ENCODE data around the gene ADSS2.
"Not testable (repeated sequence)": the region's sequence is repeated elsewhere in the genome, so short reads cannot be mapped to it uniquely, and the experiment has no call there.

Gene ADSS2

GRCh38 chr1:244394826-244395765 lies 56.6 kb downstream of the ADSS2 start:
- no peak for DNase-seq

GRCh38 chr1:244394346-244394745 lies 57.4 kb downstream of the ADSS2 start:
- no peak for DNase-seq

- DNase-seq = no peak
Observed at GRCh38 chr1:244393604-244394176, 58.0 kb downstream of the ADSS2 start.

- DNase-seq = no peak
Observed at GRCh38 chr1:244391761-244392160, 59.9 kb downstream of the ADSS2 start.

GRCh38 chr1:244388961-244389360 lies 62.7 kb downstream of the ADSS2 start:
- no peak for DNase-seq

- no peak for DNase-seq
Observed at GRCh38 chr1:244387415-244387814, 64.3 kb downstream of the ADSS2 start.

GRCh38 chr1:244386595-244386994 lies 65.1 kb downstream of the ADSS2 start:
- no peak for DNase-seq

GRCh38 chr1:244384066-244384465 lies 67.6 kb downstream of the ADSS2 start:
- no peak for DNase-seq

GRCh38 chr1:244383278-244383884 lies 68.3 kb downstream of the ADSS2 start:
- DNase-seq = no peak

- no peak for DNase-seq
Observed at GRCh38 chr1:244381878-244382565, 69.7 kb downstream of the ADSS2 start.

GRCh38 chr1:244376126-244376525 lies 75.6 kb downstream of the ADSS2 start:
- no peak for DNase-seq

- no peak for DNase-seq
Observed at GRCh38 chr1:244375051-244375450, 76.7 kb downstream of the ADSS2 start.

GRCh38 chr1:244374484-244374883 lies 77.2 kb downstream of the ADSS2 start:
- DNase-seq = not testable (repeated sequence)

GRCh38 chr1:244371242-244372141 lies 80.2 kb downstream of the ADSS2 start:
- DNase-seq = no peak

- no peak for DNase-seq
Observed at GRCh38 chr1:244370060-244370637, 81.6 kb downstream of the ADSS2 start.

GRCh38 chr1:244369256-244370057 lies 82.3 kb downstream of the ADSS2 start:
- DNase-seq = no peak

- no peak for DNase-seq
Observed at GRCh38 chr1:244368279-244368678, 83.4 kb downstream of the ADSS2 start.

GRCh38 chr1:244367399-244368114 lies 84.2 kb downstream of the ADSS2 start:
- no peak for DNase-seq

- no peak for DNase-seq
Observed at GRCh38 chr1:244365809-244366208, 85.9 kb downstream of the ADSS2 start.

GRCh38 chr1:244365262-244365661 lies 86.4 kb downstream of the ADSS2 start:
- not testable (repeated sequence) for DNase-seq

All from GDM1 (cell line).